Chondrocyte (in vitro differentiated cells): ENCODE results near the gene ARHGEF33. TPM values are rescaled to one million over a fixed set of nuclear protein-coding genes. Genes with fewer than 3 reads are reported as not detected.

Experiments
- DNase-seq: peaks from one replicate; pipeline ENCODE4 v3.0.0; 2021; ENCODE audit warnings: mixed read lengths, low spot score
- H3K27ac Mint-ChIP-seq: one replicate; pipeline ENCODE4 v1.8.0; 2021; ENCODE audit warnings: mild to moderate bottlenecking, moderate library complexity, mixed read lengths; ENCODE audit not compliant: unreplicated experiment
- H3K27me3 Mint-ChIP-seq: 2 replicates; pipeline ENCODE4 v1.8.0; 2021; ENCODE audit warnings: low read depth, mixed read lengths
- H3K36me3 Mint-ChIP-seq: 2 replicates; pipeline ENCODE4 v1.8.0; 2021; ENCODE audit warnings: low read depth, mixed read lengths
- H3K4me1 Mint-ChIP-seq: 2 replicates; pipeline ENCODE4 v1.8.0; 2021; ENCODE audit warnings: low read depth, mild to moderate bottlenecking, mixed read lengths
- H3K4me3 Mint-ChIP-seq: one replicate; pipeline ENCODE4 v1.8.0; 2021; ENCODE audit warnings: mild to moderate bottlenecking, moderate library complexity, mixed read lengths; ENCODE audit not compliant: unreplicated experiment
- H3K9me3 Mint-ChIP-seq: 2 replicates; pipeline ENCODE4 v1.8.0; 2021; ENCODE audit warnings: low read depth, mixed read lengths
- total RNA-seq: library from RNA; stranded (reverse); gene quantifications from 3 replicates; pipeline ENCODE4 v1.2.1, GENCODE V29; 2021
- TF ChIP-seq, protein P1 (sequence below): fragments of 200-600 bp; sonication (generic); IDR thresholded peaks from 2 replicates; pipeline ENCODE4 v1.5.0; 2021; ENCODE audit warnings: antibody characterized with exemption, mild to moderate bottlenecking, moderate library complexity

ARHGEF33 gene
- total RNA-seq, 1 donor from 2014 or later: 0.87 TPM

DNA sequence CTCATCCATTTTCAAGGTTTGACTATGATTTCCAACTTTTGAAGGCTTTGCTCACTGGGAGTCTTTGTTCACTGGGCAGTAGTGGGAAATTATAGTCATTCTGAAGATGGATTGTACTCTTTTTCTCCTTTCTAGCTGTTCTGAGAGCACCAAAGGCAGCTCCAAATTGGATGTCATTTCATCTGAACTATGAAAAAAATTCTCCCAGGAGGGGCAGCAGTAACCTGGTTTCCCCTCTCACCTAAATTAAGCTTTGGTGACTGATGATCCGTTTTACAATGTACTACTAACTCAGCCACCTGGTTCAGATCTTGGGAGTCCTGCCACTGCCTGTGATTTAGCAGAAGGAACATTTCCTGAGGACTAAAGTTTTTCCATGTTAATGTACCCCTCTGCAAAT is 17.6 kb downstream of the ARHGEF33 start:
- no peaks in the 10 kb centered on the region for H3K27me3 Mint-ChIP-seq
- no peaks in the 10 kb centered on the region for H3K9me3 Mint-ChIP-seq
- TF ChIP-seq, protein P1, sequence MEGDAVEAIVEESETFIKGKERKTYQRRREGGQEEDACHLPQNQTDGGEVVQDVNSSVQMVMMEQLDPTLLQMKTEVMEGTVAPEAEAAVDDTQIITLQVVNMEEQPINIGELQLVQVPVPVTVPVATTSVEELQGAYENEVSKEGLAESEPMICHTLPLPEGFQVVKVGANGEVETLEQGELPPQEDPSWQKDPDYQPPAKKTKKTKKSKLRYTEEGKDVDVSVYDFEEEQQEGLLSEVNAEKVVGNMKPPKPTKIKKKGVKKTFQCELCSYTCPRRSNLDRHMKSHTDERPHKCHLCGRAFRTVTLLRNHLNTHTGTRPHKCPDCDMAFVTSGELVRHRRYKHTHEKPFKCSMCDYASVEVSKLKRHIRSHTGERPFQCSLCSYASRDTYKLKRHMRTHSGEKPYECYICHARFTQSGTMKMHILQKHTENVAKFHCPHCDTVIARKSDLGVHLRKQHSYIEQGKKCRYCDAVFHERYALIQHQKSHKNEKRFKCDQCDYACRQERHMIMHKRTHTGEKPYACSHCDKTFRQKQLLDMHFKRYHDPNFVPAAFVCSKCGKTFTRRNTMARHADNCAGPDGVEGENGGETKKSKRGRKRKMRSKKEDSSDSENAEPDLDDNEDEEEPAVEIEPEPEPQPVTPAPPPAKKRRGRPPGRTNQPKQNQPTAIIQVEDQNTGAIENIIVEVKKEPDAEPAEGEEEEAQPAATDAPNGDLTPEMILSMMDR: no peak
- no peaks in the 10 kb centered on the region for H3K4me1 Mint-ChIP-seq
- H3K4me3 Mint-ChIP-seq: no peak overlapping the region
- no peak overlapping the region for H3K27ac Mint-ChIP-seq
- DNase-seq: no peak
- H3K36me3 Mint-ChIP-seq: no peaks in the 10 kb centered on the region

DNA sequence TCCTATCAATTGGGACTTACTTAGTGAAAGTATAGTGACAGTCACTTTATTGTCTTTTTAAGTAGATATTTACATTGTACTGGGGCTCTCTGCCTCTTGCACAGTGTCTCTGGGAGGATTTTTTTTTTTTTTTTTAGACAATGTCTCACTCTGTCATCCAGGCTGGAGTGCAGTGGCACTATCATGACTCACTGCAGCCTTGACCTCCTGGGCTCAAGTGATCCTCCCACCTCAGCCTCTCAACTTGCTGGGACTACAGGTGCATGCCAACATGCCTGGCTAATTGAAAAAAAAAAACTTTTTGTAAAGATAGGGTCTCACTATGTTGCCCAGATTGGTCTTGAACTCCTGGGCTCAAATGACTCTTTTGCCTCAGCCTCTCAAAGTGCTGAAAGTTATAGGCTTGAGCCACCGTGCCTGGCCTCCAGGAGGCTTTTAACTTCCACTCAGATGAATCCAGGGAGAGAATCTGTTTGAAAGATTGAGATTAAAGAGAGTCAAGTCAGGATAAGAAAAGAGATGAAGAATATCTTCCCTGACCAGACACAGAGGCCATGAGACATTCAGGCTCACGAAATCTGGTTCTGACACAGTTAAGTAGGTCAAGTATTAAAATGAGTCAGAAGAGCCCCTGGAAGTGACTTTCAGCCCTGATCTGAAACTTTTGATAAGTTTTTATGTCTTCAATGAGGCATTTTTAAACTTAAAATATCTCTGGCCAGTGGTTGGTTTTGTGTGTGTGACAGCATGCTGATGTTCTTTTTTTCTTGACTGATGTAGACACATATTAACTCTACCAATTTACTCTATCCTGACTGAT is 18.3 kb downstream of the ARHGEF33 start:
- H3K27ac Mint-ChIP-seq: no peak overlapping the region
- no peaks in the 10 kb centered on the region for H3K27me3 Mint-ChIP-seq
- H3K4me1 Mint-ChIP-seq: no peaks in the 10 kb centered on the region
- TF ChIP-seq, protein P1: no peak
- H3K36me3 Mint-ChIP-seq: no peaks in the 10 kb centered on the region
- DNase-seq: no peak
- no peaks in the 10 kb centered on the region for H3K9me3 Mint-ChIP-seq
- no peak overlapping the region for H3K4me3 Mint-ChIP-seq

DNA sequence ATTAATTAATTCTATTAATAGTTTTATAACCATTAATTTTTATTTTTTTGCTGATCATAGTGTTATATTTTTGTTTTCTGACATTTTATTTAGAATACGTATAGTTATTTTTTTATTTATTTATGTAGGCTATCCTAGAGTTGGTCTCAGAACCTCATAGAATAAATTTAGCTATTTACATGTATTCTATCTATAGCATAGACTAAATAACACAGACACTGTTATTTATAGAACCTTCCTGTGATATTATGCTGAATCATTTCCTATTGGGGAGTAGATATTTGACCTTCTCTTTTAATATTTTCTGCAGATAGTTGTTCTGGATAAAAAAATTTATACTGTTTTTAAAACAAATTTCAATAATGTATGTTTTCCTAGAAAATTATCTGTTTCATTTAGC is 20.2 kb downstream of the ARHGEF33 start:
- no peaks in the 10 kb centered on the region for H3K9me3 Mint-ChIP-seq
- no peaks in the 10 kb centered on the region for H3K4me1 Mint-ChIP-seq
- H3K36me3 Mint-ChIP-seq: no peaks in the 10 kb centered on the region
- H3K27ac Mint-ChIP-seq: no peak overlapping the region
- no peak for DNase-seq
- no peaks in the 10 kb centered on the region for H3K27me3 Mint-ChIP-seq
- H3K4me3 Mint-ChIP-seq: no peak overlapping the region
- TF ChIP-seq, protein P1: no peak

DNA sequence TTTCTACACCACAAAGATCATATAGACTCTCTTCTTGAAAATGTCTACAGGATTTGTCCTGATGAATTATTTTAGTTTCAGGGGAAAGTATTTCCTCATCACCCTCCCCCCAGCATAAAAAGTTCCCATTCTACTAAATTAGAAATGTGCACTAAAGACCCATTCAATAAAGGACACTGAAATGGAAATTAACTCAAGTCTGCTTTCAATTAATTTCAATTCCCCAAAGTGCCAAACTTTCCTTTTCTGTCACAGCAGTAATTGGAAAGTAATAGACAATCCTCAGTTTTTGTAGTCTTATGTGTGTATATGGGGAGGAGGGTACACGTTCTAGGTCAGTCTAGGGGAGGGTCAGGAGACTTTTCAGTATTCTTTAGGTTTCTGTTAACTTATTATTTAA is 21.5 kb downstream of the ARHGEF33 start:
- no peaks in the 10 kb centered on the region for H3K36me3 Mint-ChIP-seq
- no peaks in the 10 kb centered on the region for H3K27me3 Mint-ChIP-seq
- no peak for DNase-seq
- H3K4me3 Mint-ChIP-seq: no peak overlapping the region
- no peak overlapping the region for H3K27ac Mint-ChIP-seq
- no peaks in the 10 kb centered on the region for H3K4me1 Mint-ChIP-seq
- H3K9me3 Mint-ChIP-seq: no peaks in the 10 kb centered on the region
- TF ChIP-seq, protein P1: no peak

DNA sequence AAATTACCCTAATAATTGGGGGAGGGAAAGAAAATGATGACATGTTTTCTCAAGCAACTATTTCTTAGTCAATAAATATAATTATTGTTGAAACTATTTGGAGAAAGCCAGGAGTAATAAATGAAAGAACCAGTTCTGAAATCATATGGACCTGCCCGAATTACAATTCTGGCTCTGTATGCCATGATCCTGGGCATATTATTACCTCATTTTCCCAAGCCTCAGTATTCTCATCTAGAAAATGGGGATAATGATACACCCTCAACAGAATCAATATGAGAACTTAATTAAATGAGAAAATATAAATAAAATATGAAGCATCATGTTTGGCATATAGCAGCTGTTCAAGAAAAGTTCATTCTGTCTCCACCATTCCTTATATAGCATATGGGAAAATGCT is 22.9 kb downstream of the ARHGEF33 start:
- no peak for DNase-seq
- H3K27me3 Mint-ChIP-seq: no peaks in the 10 kb centered on the region
- TF ChIP-seq, protein P1: no peak
- H3K36me3 Mint-ChIP-seq: no peaks in the 10 kb centered on the region
- H3K27ac Mint-ChIP-seq: no peak overlapping the region
- H3K4me1 Mint-ChIP-seq: no peaks in the 10 kb centered on the region
- no peak overlapping the region for H3K4me3 Mint-ChIP-seq
- H3K9me3 Mint-ChIP-seq: no peaks in the 10 kb centered on the region
